Naive thymus-derived CD4-positive, alpha-beta T cell (primary cell): ENCODE results near the gene ZNF658. TPM values are rescaled to one million over a fixed set of nuclear protein-coding genes. Genes with fewer than 3 reads are reported as not detected.
"Not testable (repeated sequence)": the region's sequence is repeated elsewhere in the genome, so short reads cannot be mapped to it uniquely, and the experiment has no call there.

ENCODE experiments used
- ATAC-seq: fragments of 150-1000 bp; cut with Tn5 transposase; 2 replicates; pipeline ENCODE4 v1.10.0; 2021; ENCODE audit warnings: mild to moderate bottlenecking, moderate library complexity
- CTCF ChIA-PET: fragments of 350-600 bp; sonication (Branson Sonifier 250); formaldehyde crosslinking; loops from one replicate; lab custom pipeline; 2021; ENCODE audit warnings: antibody characterized with exemption; lab: Charles Lee
- POLR2A ChIA-PET: fragments of 350-600 bp; sonication (Branson Sonifier 250); formaldehyde crosslinking; loops from one replicate; lab custom pipeline; 2021; ENCODE audit warnings: antibody characterized with exemption, inconsistent platforms; lab: Charles Lee
- DNase-seq, 9 donors: peaks; one replicate each; pipeline versions ENCODE4 v3.0.0 to v3.0.0-alpha.2; 2020 to 2022; ENCODE audit warnings: mixed read lengths in 1 of 9
- H3K27ac ChIP-seq: one replicate; pipeline ENCODE4 v1.7.0; 2013; ENCODE audit warnings: mild to moderate bottlenecking, low read depth, low read length, moderate library complexity
- H3K27me3 ChIP-seq, 2 donors: one replicate each; pipeline ENCODE4 v1.7.0; 2013; ENCODE audit warnings: low read length in 2 of 2, mild to moderate bottlenecking in 2 of 2, moderate library complexity in 2 of 2; ENCODE audit not compliant: control insufficient read depth in 2 of 2, insufficient read depth in 2 of 2
- H3K36me3 ChIP-seq, 3 experiments: 1 replicate in 2 of 3; 2 replicates in 1 of 3; pipeline ENCODE4 v1.7.0; 2013; ENCODE audit warnings: low read length in 3 of 3, mild to moderate bottlenecking in 3 of 3, moderate library complexity in 1 of 3; ENCODE audit not compliant: insufficient read depth in 3 of 3, control insufficient read depth in 2 of 3
- H3K4me1 ChIP-seq, 2 donors: one replicate each; pipeline ENCODE4 v1.7.0; 2013; ENCODE audit warnings: low read length in 2 of 2, mild to moderate bottlenecking in 2 of 2, moderate library complexity in 1 of 2; ENCODE audit not compliant: control insufficient read depth in 2 of 2, insufficient read depth in 2 of 2
- H3K4me3 ChIP-seq: 2 replicates; pipeline ENCODE4 v1.7.0; 2013; ENCODE audit warnings: mild to moderate bottlenecking, low read length
- H3K9me3 ChIP-seq, 3 experiments: 1 replicate in 2 of 3; 2 replicates in 1 of 3; pipeline ENCODE4 v1.7.0; 2013; ENCODE audit warnings: low read length in 3 of 3; ENCODE audit not compliant: control insufficient read depth in 2 of 3
- H3K27ac Mint-ChIP-seq, 9 donors: one replicate each; pipeline ENCODE4 v1.8.0; 2020 to 2022; ENCODE audit warnings: mixed read lengths in 9 of 9, mild to moderate bottlenecking in 8 of 9, moderate library complexity in 5 of 9, inconsistent platforms in 2 of 9
- H3K27me3 Mint-ChIP-seq, 5 donors: one replicate each; pipeline ENCODE4 v1.8.0; 2021 to 2022; ENCODE audit warnings: mixed read lengths in 5 of 5, mild to moderate bottlenecking in 1 of 5
- H3K36me3 Mint-ChIP-seq, 5 donors: one replicate each; pipeline ENCODE4 v1.8.0; 2020 to 2022; ENCODE audit warnings: mixed read lengths in 5 of 5, mild to moderate bottlenecking in 3 of 5, inconsistent platforms in 1 of 5
- H3K4me1 Mint-ChIP-seq, 7 donors: one replicate each; pipeline ENCODE4 v1.8.0; 2020 to 2022; ENCODE audit warnings: mixed read lengths in 7 of 7, mild to moderate bottlenecking in 3 of 7, inconsistent platforms in 1 of 7
- H3K4me3 Mint-ChIP-seq, 10 donors: one replicate each; pipeline ENCODE4 v1.8.0; 2020 to 2022; ENCODE audit warnings: mild to moderate bottlenecking in 10 of 10, mixed read lengths in 10 of 10, moderate library complexity in 6 of 10, inconsistent platforms in 2 of 10
- H3K9me3 Mint-ChIP-seq, 11 donors: one replicate each; pipeline ENCODE4 v1.8.0; 2020 to 2022; ENCODE audit warnings: mixed read lengths in 11 of 11, mild to moderate bottlenecking in 4 of 11, inconsistent platforms in 1 of 11, moderate library complexity in 1 of 11
- intact Hi-C, 2 donors: fragments of 100-400 bp; cut with micrococcal nuclease; formaldehyde crosslinking; loops; one replicate each; pipeline ENCODE4 v1.15.1; 2023
- polyA plus RNA-seq, 2 donors: library from polyadenylated mRNA; unstranded; fragments of 300-500 nt; fragmentation: Illumina TruSeq; gene quantifications; one replicate each; pipeline ENCODE4 v1.2.3, GENCODE V29; 2021
- total RNA-seq, 6 experiments: library from RNA in 5 of 6; stranded (reverse) in 5 of 6; gene quantifications; 1 replicate in 5 of 6; 2 replicates in 1 of 6; pipeline ENCODE4 v1.2.3 and lab custom pipeline; 2021 to 2026

ZNF658 gene
- total and polyA plus RNA-seq, 7 experiments from 2014 or later, result 2.7 to 13.0 (median 4.3) TPM

- H3K27ac ChIP-seq, H3K27ac Mint-ChIP-seq, CTCF ChIA-PET, H3K27me3 Mint-ChIP-seq, POLR2A ChIA-PET, DNase-seq, H3K4me1 Mint-ChIP-seq, H3K36me3 ChIP-seq, H3K27me3 ChIP-seq, H3K4me3 Mint-ChIP-seq, H3K9me3 Mint-ChIP-seq, intact Hi-C loops, H3K9me3 ChIP-seq, H3K4me3 ChIP-seq, H3K4me1 ChIP-seq, ATAC-seq, H3K36me3 Mint-ChIP-seq: not testable (repeated sequence)
Observed at GRCh38 chr9:66942400-66943155, 42.1 kb downstream of the ZNF658 start.

GRCh38 chr9:66952576-66952975, 52.1 kb downstream of the ZNF658 start:
- H3K4me3 Mint-ChIP-seq, CTCF ChIA-PET, H3K4me3 ChIP-seq, H3K4me1 ChIP-seq, H3K27me3 Mint-ChIP-seq, DNase-seq, H3K4me1 Mint-ChIP-seq, H3K9me3 Mint-ChIP-seq, H3K27ac ChIP-seq, POLR2A ChIA-PET, intact Hi-C loops, H3K27ac Mint-ChIP-seq, H3K9me3 ChIP-seq, H3K36me3 ChIP-seq, ATAC-seq, H3K36me3 Mint-ChIP-seq, H3K27me3 ChIP-seq: not testable (repeated sequence)

Other genes with a start within 250 kb of the ZNF658 start
- not detected for gene SPATA31A3, start 91.8 kb downstream of the ZNF658 start, total RNA-seq
- not detected for gene SPATA31A3, start 91.8 kb downstream of the ZNF658 start, polyA plus RNA-seq